Measurements from ENCODE around the gene BTBD7. TPM values are rescaled to one million over a fixed set of nuclear protein-coding genes. Genes with fewer than 3 reads are reported as not detected.

The BTBD7 gene
- total RNA-seq, 1 experiment from 2014 or later, result 30.8 TPM

- no peaks in the 10 kb centered on the region; the same call in 1 of the 2 replicates for H3K79me2 ChIP-seq (ENCODE audit: insufficient read depth, low read length)
- H3K36me3 ChIP-seq (ENCODE audit: control insufficient read depth in 1 of 2, insufficient read depth in 2 of 2, low read length in 2 of 2), result no peaks in the 10 kb centered on the region; a peak in 1 of 4 replicates
- no peak for DNase-seq (ENCODE audit: low read depth, low spot score)
- 0 out of 2 replicates have a peak, but pooled peaks cover 3% of the 10 kb centered on the region for H4K20me1 ChIP-seq (ENCODE audit: insufficient read depth)
- H3K4me2 ChIP-seq (ENCODE audit: low read length), result no peak overlapping the region
- ChIA-PET RAD21 (ENCODE audit: low non-redundant PET in 1 of 2, low total read pairs in 2 of 2, uncharacterized antibody in 2 of 2, unreplicated experiment in 2 of 2) (no interaction called here), POLR2A (no interaction called here), CTCF (no interaction called here)
- no peak overlapping the region for H3K4me3 ChIP-seq (replicated peaks in 1 of 2; ENCODE audit: low read depth in 1 of 2, low read length in 2 of 2)
- no peaks in the 10 kb centered on the region for H3K4me1 ChIP-seq (ENCODE audit: control insufficient read depth in 1 of 2, insufficient read depth in 2 of 2, low read length in 2 of 2)
- TF ChIP-seq SRF (IDR thresholded peaks at IDR 0.05; ENCODE audit: low read depth), result no peak
- no peak for TF ChIP-seq FOSL1 (IDR thresholded peaks at IDR 0.05; ENCODE audit: low read depth)
- no peak for TF ChIP-seq ZNF274 (IDR thresholded peaks at IDR 0.05; ENCODE audit: low read depth, low read length)
- TF ChIP-seq ATF3 (IDR thresholded peaks at IDR 0.05), result no peak
- TF ChIP-seq ZFX (IDR thresholded peaks at IDR 0.05), result no peak
- TF ChIP-seq POLR2AphosphoS5 (IDR thresholded peaks at IDR 0.05; ENCODE audit: low read depth, low read length), result no peak
- TF ChIP-seq TCF7L2 (IDR thresholded peaks at IDR 0.05; ENCODE audit: borderline replicate concordance, extremely low read depth, insufficient read depth, insufficient read length), result no peak
- no peak for TF ChIP-seq CTCF (IDR thresholded peaks at IDR 0.05 in 2 of 3, conservative IDR thresholded peaks at IDR 0.05 in 1 of 3; ENCODE audit: borderline replicate concordance in 1 of 3, insufficient read depth in 1 of 3, low read depth in 2 of 3, low read length in 2 of 3)
- no peak for TF ChIP-seq CBX3 (IDR thresholded peaks at IDR 0.05; ENCODE audit: low read depth)
- no peak for TF ChIP-seq REST (IDR thresholded peaks at IDR 0.05; ENCODE audit: low read depth)
- TF ChIP-seq MAX (IDR thresholded peaks at IDR 0.05), result no peak
- TF ChIP-seq EGR1 (IDR thresholded peaks at IDR 0.05; ENCODE audit: low read depth), result no peak
- TF ChIP-seq YY1 (IDR thresholded peaks at IDR 0.05; ENCODE audit: extremely low read depth, insufficient replicate concordance, low read depth, low read length), result no peak
- no peak for TF ChIP-seq SP1 (IDR thresholded peaks at IDR 0.05; ENCODE audit: low read depth)
- no peak for TF ChIP-seq POLR2A (IDR thresholded peaks at IDR 0.05; ENCODE audit: borderline replicate concordance, extremely low read depth, insufficient read depth, insufficient read length)
- TF ChIP-seq CEBPB (IDR thresholded peaks at IDR 0.05; ENCODE audit: low read depth), result no peak
- no peak for TF ChIP-seq JUND (IDR thresholded peaks at IDR 0.05)
- no peak for TF ChIP-seq EZH2phosphoT487 (IDR thresholded peaks at IDR 0.05; ENCODE audit: borderline replicate concordance)
- TF ChIP-seq EZH2 (IDR thresholded peaks at IDR 0.05), result no peak
- no peak for TF ChIP-seq ZBTB33 (IDR thresholded peaks at IDR 0.05; ENCODE audit: extremely low read depth, insufficient replicate concordance, low read length)
- H3K9me3 ChIP-seq (ENCODE audit: control insufficient read depth in 1 of 2, insufficient read depth in 1 of 2, low read depth in 1 of 2, low read length in 2 of 2), result no peaks in the 10 kb centered on the region
- no peaks in the 10 kb centered on the region for H3K27me3 ChIP-seq (ENCODE audit: insufficient read depth, low read length)
- H3K9me2 ChIP-seq (ENCODE audit: insufficient read depth), result no peaks in the 10 kb centered on the region
- intact Hi-C loops (cut with micrococcal nuclease), result no loop called here
- no peak overlapping the region for H3K9ac ChIP-seq (ENCODE audit: low read length)
- no peak for ATAC-seq
- no peak overlapping the region for H3K27ac ChIP-seq (ENCODE audit: low read depth, low read length)
- no TSS peak for BruUV-seq (replicated peaks)
- H2AFZ ChIP-seq (ENCODE audit: low read depth, low read length, poor library complexity, severe bottlenecking), result no peak overlapping the region
Measured at GRCh38 chr14:93286212-93286890, 46.5 kb downstream of the BTBD7 start.
